ENCODE results near the gene IFITM1.

GRCh38 chr11:306645-307371 lies 7.0 kb upstream of the IFITM1 start:
- no peak for TF ChIP-seq EZH2 (IDR thresholded peaks at IDR 0.05; ENCODE audit: low read length)
- no peak for TF ChIP-seq CTCF (optimal IDR thresholded peaks at IDR 0.05 in 1 of 3, IDR thresholded peaks at IDR 0.05 in 1 of 3, conservative IDR thresholded peaks at IDR 0.05 in 1 of 3; ENCODE audit: extremely low read depth in 1 of 3, insufficient read depth in 2 of 3, low read length in 3 of 3)

All from keratinocyte (primary cell).